Upper lobe of right lung (tissue), 1 donor: ENCODE results near the gene TAOK3. TPM values are rescaled to one million over a fixed set of nuclear protein-coding genes. Genes with fewer than 3 reads are reported as not detected.

ENCODE experiments used
- ATAC-seq: fragments of 200-7000 bp; cut with Tn5 transposase; one replicate; pipeline ENCODE4 v1.9.1; 2020; ENCODE audit warnings: mild to moderate bottlenecking, moderate library complexity
- DNase-seq: peaks from one replicate; pipeline ENCODE4 v3.0.0-alpha.2; 2020
- H3K27ac ChIP-seq: fragments of 200-600 bp; one replicate; pipeline ENCODE4 v1.8.0; 2022
- H3K27me3 ChIP-seq: fragments of 200-600 bp; one replicate; pipeline ENCODE4 v1.8.0; 2022; ENCODE audit warnings: mild to moderate bottlenecking
- H3K36me3 ChIP-seq: fragments of 200-600 bp; one replicate; pipeline ENCODE4 v1.8.0; 2022
- H3K4me1 ChIP-seq: fragments of 200-600 bp; one replicate; pipeline ENCODE4 v1.8.0; 2022
- H3K4me3 ChIP-seq: fragments of 200-600 bp; one replicate; pipeline ENCODE4 v1.8.0; 2022; ENCODE audit warnings: mild to moderate bottlenecking
- H3K9me3 ChIP-seq: fragments of 200-600 bp; one replicate; pipeline ENCODE4 v1.8.0; 2022
- intact Hi-C: fragments of 100-400 bp; cut with DNase I; formaldehyde crosslinking; loops from one replicate; pipeline ENCODE4 v1.11.0; 2022
- total RNA-seq: library from RNA; stranded (reverse); fragmentation: NEBNext Ultra II Directional; extraction: Animal tissue kit (Norgen Biotek cat#: 25700); gene quantifications from one replicate; pipeline ENCODE4 v1.2.1, GENCODE V29; 2021
- TF ChIP-seq, protein P1 (sequence below): fragments of 200-600 bp; IDR thresholded peaks from one replicate; pipeline ENCODE4 v1.8.0; 2022; ENCODE audit warnings: antibody characterized with exemption
- donor health status: DM: no; HTN: yes; CAD: no; lungs with severe emphysema.

The TAOK3 gene
- total RNA-seq, 1 donor from 2014 or later: 64.1 TPM

- intact Hi-C loops: no loop called here
- H3K9me3 ChIP-seq: no peaks in the 10 kb centered on the region
- no peaks in the 10 kb centered on the region for H3K36me3 ChIP-seq
- H3K4me3 ChIP-seq: no peak overlapping the region
- no peaks in the 10 kb centered on the region for H3K27me3 ChIP-seq
- peaks cover 2% of the 10 kb centered on the region for H3K4me1 ChIP-seq
- TF ChIP-seq, protein P1, sequence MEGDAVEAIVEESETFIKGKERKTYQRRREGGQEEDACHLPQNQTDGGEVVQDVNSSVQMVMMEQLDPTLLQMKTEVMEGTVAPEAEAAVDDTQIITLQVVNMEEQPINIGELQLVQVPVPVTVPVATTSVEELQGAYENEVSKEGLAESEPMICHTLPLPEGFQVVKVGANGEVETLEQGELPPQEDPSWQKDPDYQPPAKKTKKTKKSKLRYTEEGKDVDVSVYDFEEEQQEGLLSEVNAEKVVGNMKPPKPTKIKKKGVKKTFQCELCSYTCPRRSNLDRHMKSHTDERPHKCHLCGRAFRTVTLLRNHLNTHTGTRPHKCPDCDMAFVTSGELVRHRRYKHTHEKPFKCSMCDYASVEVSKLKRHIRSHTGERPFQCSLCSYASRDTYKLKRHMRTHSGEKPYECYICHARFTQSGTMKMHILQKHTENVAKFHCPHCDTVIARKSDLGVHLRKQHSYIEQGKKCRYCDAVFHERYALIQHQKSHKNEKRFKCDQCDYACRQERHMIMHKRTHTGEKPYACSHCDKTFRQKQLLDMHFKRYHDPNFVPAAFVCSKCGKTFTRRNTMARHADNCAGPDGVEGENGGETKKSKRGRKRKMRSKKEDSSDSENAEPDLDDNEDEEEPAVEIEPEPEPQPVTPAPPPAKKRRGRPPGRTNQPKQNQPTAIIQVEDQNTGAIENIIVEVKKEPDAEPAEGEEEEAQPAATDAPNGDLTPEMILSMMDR: no peak
- H3K27ac ChIP-seq: no peak overlapping the region
- DNase-seq (peak; percentile 82), ATAC-seq (peak; percentile 72)
Observed at GRCh38 chr12:118126119-118126757, 246.5 kb downstream of the TAOK3 start.

- TF ChIP-seq, protein P1: no peak
- intact Hi-C loops: no loop called here
- Histone ChIP-seq H3K36me3 (no peaks in the 10 kb centered on the region), H3K4me1 (peaks cover 5% of the 10 kb centered on the region), H3K4me3 (no peak overlapping the region), H3K9me3 (no peaks in the 10 kb centered on the region), H3K27me3 (no peaks in the 10 kb centered on the region), H3K27ac (no peak overlapping the region)
- no peak for ATAC-seq
- DNase-seq: peak; percentile 20
Observed at GRCh38 chr12:118125743-118126118, 247.0 kb downstream of the TAOK3 start.

DNA sequence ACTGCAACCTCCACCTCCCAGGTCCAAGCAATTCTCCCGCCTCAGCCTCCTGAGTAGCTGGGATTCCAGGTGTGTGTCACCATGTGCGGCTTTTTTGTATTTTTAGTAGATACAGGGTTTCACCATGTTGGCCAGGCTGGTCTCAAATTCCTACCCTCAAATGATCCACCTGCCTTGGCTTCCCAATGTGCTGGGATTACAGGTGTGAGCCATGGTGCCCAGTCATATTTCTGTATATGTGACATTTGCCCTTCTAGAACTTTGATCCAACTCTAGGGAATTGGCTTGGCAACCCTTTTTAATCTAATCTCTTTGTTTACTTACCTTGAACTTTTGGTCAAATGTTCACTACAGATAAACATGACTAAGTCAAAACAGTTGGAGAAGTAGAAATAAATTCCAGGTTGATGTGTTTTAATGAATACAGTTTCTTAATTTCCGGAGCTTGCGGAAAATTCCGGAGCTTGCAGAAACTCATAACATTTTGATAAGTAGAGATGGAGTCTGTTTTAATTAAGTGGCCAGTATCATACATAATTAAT, 248.3 kb downstream of the TAOK3 start:
- TF ChIP-seq, protein P1: no peak

DNA sequence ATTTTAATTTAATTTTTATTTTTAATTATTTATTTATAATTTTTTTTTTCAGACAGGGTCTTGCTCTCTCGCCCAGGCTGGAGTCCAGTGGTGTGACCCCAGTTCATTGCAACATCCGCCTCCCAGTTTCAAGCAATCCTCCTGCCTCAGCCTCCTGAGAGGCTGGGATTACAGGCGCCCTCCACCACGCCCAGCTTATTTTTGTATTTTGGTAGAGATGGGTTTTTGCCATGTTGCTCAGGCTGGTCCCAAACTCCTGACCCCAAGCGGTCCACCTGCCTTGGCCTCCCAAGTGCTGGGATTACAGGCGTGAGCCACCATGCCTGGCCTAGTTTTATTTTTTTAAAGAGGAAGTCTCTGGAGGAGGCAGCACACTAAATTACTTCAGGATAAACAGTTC, 250.4 kb downstream of the TAOK3 start:
- Histone ChIP-seq H3K27me3 (no peaks in the 10 kb centered on the region), H3K36me3 (no peaks in the 10 kb centered on the region), H3K4me3 (no peak overlapping the region), H3K9me3 (no peaks in the 10 kb centered on the region), H3K4me1 (peaks cover 10% of the 10 kb centered on the region), H3K27ac (no peak overlapping the region)
- DNase-seq: peak; percentile 21
- TF ChIP-seq, protein P1: no peak
- no peak for ATAC-seq
- intact Hi-C loops: no loop called here

More for the DNA sequence above, 248.3 kb downstream of the TAOK3 start:
- H3K9me3 ChIP-seq: no peaks in the 10 kb centered on the region
- intact Hi-C loops: no loop called here
- peaks cover 10% of the 10 kb centered on the region for H3K4me1 ChIP-seq
- no peak overlapping the region for H3K4me3 ChIP-seq
- DNase-seq (no peak), ATAC-seq (no peak)
- no peaks in the 10 kb centered on the region for H3K27me3 ChIP-seq
- no peak overlapping the region for H3K27ac ChIP-seq
- H3K36me3 ChIP-seq: no peaks in the 10 kb centered on the region

DNA sequence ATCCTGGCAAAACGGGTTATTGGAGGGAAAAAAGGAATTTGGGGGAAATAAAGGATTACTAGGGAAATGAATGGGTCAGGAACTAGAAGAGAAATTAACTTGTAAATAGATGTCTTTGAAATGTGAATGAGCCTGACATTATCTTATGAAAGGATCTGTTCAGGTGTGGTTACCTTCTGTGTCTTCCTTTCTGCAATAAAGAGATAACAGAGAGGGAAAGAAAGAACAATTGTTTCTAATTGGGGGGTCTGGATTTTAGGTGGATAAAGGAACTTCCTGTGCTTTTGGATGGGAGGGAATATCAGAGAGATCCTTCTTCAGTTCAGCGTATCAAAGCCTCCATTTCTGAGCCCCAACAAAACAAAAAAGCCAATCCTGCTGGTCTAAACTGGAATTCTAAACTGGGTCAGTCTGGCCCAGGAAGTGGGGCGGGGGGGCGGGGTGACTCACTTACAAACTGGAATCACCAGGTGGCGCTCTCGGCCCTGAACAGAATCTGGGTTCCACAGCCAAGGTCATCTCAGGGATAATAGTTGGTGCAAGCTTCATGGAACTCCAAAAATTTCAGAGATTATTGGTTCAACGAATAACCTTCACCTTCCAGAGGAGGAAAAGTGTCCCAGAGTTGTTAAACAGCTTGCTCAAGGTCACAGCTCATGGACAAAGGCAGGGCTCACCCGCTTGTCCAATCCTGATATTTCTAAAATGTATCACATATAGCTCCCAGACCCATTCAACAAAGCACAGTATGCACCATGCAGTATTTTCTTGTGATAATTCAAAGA, 251.9 kb downstream of the TAOK3 start:
- ATAC-seq (peak; percentile 95), DNase-seq (peak; percentile 83)
- Histone ChIP-seq H3K27me3 (no peaks in the 10 kb centered on the region), H3K4me3 (no peak overlapping the region), H3K9me3 (no peaks in the 10 kb centered on the region), H3K27ac (peak overlapping the region; percentile 70), H3K36me3 (no peaks in the 10 kb centered on the region), H3K4me1 (peaks cover 10% of the 10 kb centered on the region)
- TF ChIP-seq, protein P1: peak; percentile 77
- intact Hi-C loops: no loop called here
